GM23248 (cell line): Measurements from ENCODE around the gene PTPRR. TPM values are rescaled to one million over a fixed set of nuclear protein-coding genes. Genes with fewer than 3 reads are reported as not detected.

Experiments used
- DNase-seq: peaks from one replicate; pipeline ENCODE4 v3.0.0-alpha.2; 2015
- H2AFZ ChIP-seq: fragments of 200-600 bp; sonication (generic); 2 replicates; pipeline ENCODE4 v1.6.1; 2016; ENCODE audit warnings: antibody characterized with exemption
- H3F3A ChIP-seq: fragments of 200-600 bp; sonication (generic); 2 replicates; pipeline ENCODE4 v1.6.1; 2016; ENCODE audit warnings: mild to moderate bottlenecking, antibody characterized with exemption, mixed run types; ENCODE audit not compliant: insufficient read depth
- H3K27ac ChIP-seq: fragments of 200-600 bp; sonication (generic); 2 replicates; pipeline ENCODE4 v1.5.1; 2016; ENCODE audit warnings: mild to moderate bottlenecking
- H3K27me3 ChIP-seq: fragments of 200-600 bp; sonication (generic); replicated peaks from 2 replicates; pipeline ENCODE4 v1.6.1; 2016; ENCODE audit warnings: mild to moderate bottlenecking; ENCODE audit not compliant: insufficient read depth
- H3K36me3 ChIP-seq: fragments of 200-600 bp; sonication (generic); 2 replicates; pipeline ENCODE4 v1.6.1; 2016; ENCODE audit warnings: low read depth, mild to moderate bottlenecking
- H3K4me1 ChIP-seq: fragments of 200-600 bp; sonication (generic); 2 replicates; pipeline ENCODE4 v1.6.1; 2016; ENCODE audit warnings: mild to moderate bottlenecking; ENCODE audit not compliant: insufficient read depth
- H3K4me2 ChIP-seq: fragments of 200-600 bp; sonication (generic); one replicate; pipeline ENCODE4 v1.6.1; 2016; ENCODE audit warnings: mild to moderate bottlenecking; ENCODE audit not compliant: unreplicated experiment
- H3K4me3 ChIP-seq: fragments of 200-600 bp; sonication (generic); 2 replicates; pipeline ENCODE4 v1.5.1; 2016; ENCODE audit warnings: mild to moderate bottlenecking
- H3K79me2 ChIP-seq: fragments of 200-600 bp; sonication (generic); 2 replicates; pipeline ENCODE4 v1.6.1; 2016; ENCODE audit warnings: mild to moderate bottlenecking; ENCODE audit not compliant: insufficient read depth
- H3K9ac ChIP-seq: fragments of 200-600 bp; sonication (generic); 2 replicates; pipeline ENCODE4 v1.6.1; 2016; ENCODE audit warnings: mild to moderate bottlenecking
- H3K9me2 ChIP-seq: fragments of 200-600 bp; sonication (generic); 2 replicates; pipeline ENCODE4 v1.6.1; 2016; ENCODE audit warnings: mixed run types, mild to moderate bottlenecking, moderate library complexity; ENCODE audit not compliant: insufficient read depth
- H3K9me3 ChIP-seq: fragments of 200-600 bp; sonication (generic); one replicate; pipeline ENCODE4 v1.6.1; 2017; ENCODE audit warnings: low read depth
- H4K20me1 ChIP-seq: fragments of 200-600 bp; sonication (generic); 2 replicates; pipeline ENCODE4 v1.6.0; 2016; ENCODE audit not compliant: insufficient read depth
- EZH2 ChIP-seq: fragments of 200-600 bp; sonication (generic); IDR thresholded peaks from 2 replicates; pipeline ENCODE4 v1.6.1; 2018; ENCODE audit warnings: antibody characterized with exemption, mild to moderate bottlenecking; ENCODE audit not compliant: insufficient read depth, poor library complexity, severe bottlenecking
- EZH2phosphoT487 ChIP-seq: fragments of 200-600 bp; sonication (generic); IDR thresholded peaks from 2 replicates; pipeline ENCODE4 v1.6.1; 2018; ENCODE audit warnings: antibody characterized with exemption, moderate library complexity, mild to moderate bottlenecking, low read depth; ENCODE audit not compliant: insufficient read depth
- WGBS, 2 experiments: methylation state at CpG; one replicate each; pipeline ENCODE4 v1.1.6; 2015 to 2017; ENCODE audit warnings: low lambda C conversion rate in 2 of 2, low coverage in 1 of 2; ENCODE audit errors: missing lambda C conversion rate in 2 of 2; 5-methylcytosine and 5-hydroxymethylcytosine counted together
- in situ Hi-C: fragments of 300-500 bp; cut with MboI; formaldehyde crosslinking; loops from 2 replicates; pipeline ENCODE4 v1.15.0; 2020
- polyA plus RNA-seq: library from polyadenylated mRNA; unstranded; fragments of >200 nt; fragmentation: Nextera tagmentation; extraction: Ambion mirVana; gene quantifications from 2 replicates; pipeline ENCODE4 v1.2.1, GENCODE V29; 2016
- total RNA-seq: library from RNA; depleted of rRNA; stranded (reverse); fragments of >200 nt; shearing (Covaris generic); gene quantifications from 2 replicates; pipeline ENCODE4 v1.2.3, GENCODE V29; 2014; rRNA removed

PTPRR gene, protein sequence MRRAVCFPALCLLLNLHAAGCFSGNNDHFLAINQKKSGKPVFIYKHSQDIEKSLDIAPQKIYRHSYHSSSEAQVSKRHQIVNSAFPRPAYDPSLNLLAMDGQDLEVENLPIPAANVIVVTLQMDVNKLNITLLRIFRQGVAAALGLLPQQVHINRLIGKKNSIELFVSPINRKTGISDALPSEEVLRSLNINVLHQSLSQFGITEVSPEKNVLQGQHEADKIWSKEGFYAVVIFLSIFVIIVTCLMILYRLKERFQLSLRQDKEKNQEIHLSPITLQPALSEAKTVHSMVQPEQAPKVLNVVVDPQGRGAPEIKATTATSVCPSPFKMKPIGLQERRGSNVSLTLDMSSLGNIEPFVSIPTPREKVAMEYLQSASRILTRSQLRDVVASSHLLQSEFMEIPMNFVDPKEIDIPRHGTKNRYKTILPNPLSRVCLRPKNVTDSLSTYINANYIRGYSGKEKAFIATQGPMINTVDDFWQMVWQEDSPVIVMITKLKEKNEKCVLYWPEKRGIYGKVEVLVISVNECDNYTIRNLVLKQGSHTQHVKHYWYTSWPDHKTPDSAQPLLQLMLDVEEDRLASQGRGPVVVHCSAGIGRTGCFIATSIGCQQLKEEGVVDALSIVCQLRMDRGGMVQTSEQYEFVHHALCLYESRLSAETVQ
- total RNA-seq (0.25 and 1.2 TPM in 2 replicates), polyA plus RNA-seq (1.1 and 1.6 TPM in 2 replicates)

DNA sequence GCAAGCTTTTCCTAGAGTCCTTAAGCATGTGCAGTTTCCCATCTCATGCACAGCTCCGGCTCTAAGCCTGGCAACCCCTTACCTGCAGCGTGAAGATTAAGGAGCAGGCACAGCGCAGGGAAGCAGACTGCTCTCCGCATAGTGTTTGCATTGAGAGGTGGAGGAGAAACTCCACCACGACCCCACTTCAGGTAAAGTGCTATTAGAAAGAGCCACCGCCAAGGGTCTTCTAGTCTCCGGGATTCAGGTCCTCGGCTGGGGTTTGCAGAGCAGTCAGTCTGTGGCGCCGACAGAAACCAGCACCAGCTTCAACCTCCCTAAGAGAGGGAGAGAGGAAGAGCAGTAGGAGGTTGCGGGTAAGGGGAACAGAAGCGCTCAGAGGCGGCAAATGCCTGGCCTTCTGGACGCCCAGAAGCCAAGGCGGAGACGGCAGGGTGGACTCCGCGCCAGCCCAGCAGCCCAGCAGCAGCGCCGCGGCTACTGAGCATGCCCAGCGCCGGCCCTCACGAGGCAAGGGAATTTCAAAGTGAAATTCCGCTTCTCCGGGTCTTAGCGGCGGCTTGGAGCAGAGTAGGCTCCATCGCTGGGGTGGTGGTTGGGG, at the start of gene PTPRR:
Gene PTPRR, minus strand, starts transcription at position 488 of the 601 bp plus-strand sequence. Its CDS starts 348 bp downstream, at position 140.
- Histone ChIP-seq H3K4me1 (no peaks in the 10 kb centered on the region), H4K20me1 (no peaks in the 10 kb centered on the region), H3F3A (no peaks in the 10 kb centered on the region), H3K27me3 (peaks cover 13% of the 10 kb centered on the region; the same call in 1 of the 2 replicates), H2AFZ (no peak within 1 kb of the TSS), H3K9me2 (no peaks in the 10 kb centered on the region), H3K4me3 (no peak within 1 kb of the TSS), H3K79me2 (no peaks in the 10 kb centered on the region), H3K4me2 (no peak within 1 kb of the TSS), H3K27ac (no peak within 1 kb of the TSS), H3K36me3 (no peaks in the 10 kb centered on the region), H3K9me3 (no peaks in the 10 kb centered on the region), H3K9ac (no peak within 1 kb of the TSS)
- DNase-seq = no peak
- WGBS, 2 experiments = 6 to 8% methylated on average over 26 to 29 of the region's 29 CpGs
- TF ChIP-seq EZH2 (no peak), EZH2phosphoT487 (no peak)
- in situ Hi-C loops = no loop called here

DNA sequence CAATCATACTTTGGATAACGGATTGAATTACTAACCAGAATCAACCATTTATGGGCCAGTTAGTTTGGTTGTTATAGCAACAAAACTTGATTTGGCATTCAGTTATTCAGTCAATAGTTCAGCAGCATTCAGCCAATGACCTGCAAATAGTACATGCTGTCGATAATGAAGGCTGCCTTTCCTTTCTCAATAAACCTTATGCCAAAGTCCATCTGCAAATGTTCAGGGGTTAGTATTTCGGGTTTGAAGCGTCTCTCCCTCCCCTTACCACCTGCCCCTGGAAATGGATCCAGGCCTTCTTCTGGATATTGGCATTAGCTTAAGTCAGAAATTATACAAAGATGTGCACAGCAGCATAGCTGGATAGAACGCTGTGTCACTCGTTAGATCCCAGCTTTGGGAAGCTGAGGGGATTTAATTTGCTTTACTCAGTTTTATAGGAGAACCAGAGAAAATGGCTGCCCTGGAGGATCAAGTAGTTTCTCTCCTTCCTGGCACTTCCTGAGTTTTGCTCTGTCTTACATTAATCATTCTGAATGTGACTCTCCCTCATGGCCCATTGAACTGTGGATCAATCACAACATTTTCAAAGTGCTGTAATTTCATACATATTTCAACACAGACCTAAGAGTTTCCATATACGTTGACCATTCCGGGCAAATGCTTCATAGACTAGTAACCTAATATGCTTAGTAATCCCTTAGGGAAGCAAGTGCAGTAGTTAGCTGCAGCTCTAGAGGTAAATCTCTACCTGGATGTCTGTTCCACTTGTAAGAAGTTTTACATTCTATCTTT, 46.7 kb upstream of the PTPRR start:
- Histone ChIP-seq H3K27ac (no peak overlapping the region), H3K79me2 (no peaks in the 10 kb centered on the region), H3F3A (peaks cover 5% of the 10 kb centered on the region; the same call in 1 of the 2 replicates), H3K9ac (no peak overlapping the region), H4K20me1 (no peaks in the 10 kb centered on the region), H3K4me2 (no peak overlapping the region), H3K9me3 (no peaks in the 10 kb centered on the region), H2AFZ (no peak overlapping the region), H3K27me3 (no peaks in the 10 kb centered on the region), H3K4me1 (peaks cover 6% of the 10 kb centered on the region; the same call in 1 of the 2 replicates), H3K4me3 (no peak overlapping the region), H3K9me2 (no peaks in the 10 kb centered on the region), H3K36me3 (no peaks in the 10 kb centered on the region)
- 69 to 74% methylated on average over 8 of the region's 8 CpGs for WGBS, 2 experiments
- DNase-seq = no peak
- in situ Hi-C loops = no loop called here
- TF ChIP-seq EZH2phosphoT487 (no peak), EZH2 (no peak)

DNA sequence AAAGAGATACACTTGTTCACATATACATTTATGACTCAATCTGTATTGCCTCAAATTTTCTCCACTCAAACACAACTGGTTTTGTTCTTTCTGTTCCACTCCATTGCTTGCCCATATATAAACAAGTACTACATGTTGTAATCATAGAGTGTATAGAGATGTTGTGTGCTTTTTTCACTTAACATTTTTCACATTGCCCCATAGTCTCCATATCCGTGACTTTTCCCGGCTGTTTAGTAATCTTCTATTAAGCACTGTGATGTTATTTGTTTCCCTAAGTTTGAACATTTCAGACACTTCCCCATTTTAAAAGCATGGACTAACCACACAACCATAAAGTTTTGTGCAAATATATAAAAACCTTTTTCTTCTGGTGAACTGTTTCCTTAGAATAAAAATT, 45.5 kb upstream of the PTPRR start:
- Histone ChIP-seq H3K36me3 (no peaks in the 10 kb centered on the region), H3K9ac (no peak overlapping the region), H3K4me3 (no peak overlapping the region), H3K9me3 (no peaks in the 10 kb centered on the region), H3K79me2 (no peaks in the 10 kb centered on the region), H2AFZ (no peak overlapping the region), H3K9me2 (no peaks in the 10 kb centered on the region), H4K20me1 (no peaks in the 10 kb centered on the region), H3F3A (peaks cover 4% of the 10 kb centered on the region; the same call in 1 of the 2 replicates), H3K27me3 (no peaks in the 10 kb centered on the region), H3K4me1 (peaks cover 2% of the 10 kb centered on the region; the same call in 1 of the 2 replicates), H3K4me2 (no peak overlapping the region), H3K27ac (no peak overlapping the region)
- TF ChIP-seq EZH2phosphoT487 (no peak), EZH2 (no peak)
- in situ Hi-C loops = no loop called here
- DNase-seq = no peak
- 86 to 90% methylated on average over 2 of the region's 2 CpGs for WGBS, 2 experiments
